ENCODE measurements around the gene VPS45.
"Not testable (repeated sequence)": the region's sequence is repeated elsewhere in the genome, so short reads cannot be mapped to it uniquely, and the experiment has no call there.

VPS45 gene

DNA sequence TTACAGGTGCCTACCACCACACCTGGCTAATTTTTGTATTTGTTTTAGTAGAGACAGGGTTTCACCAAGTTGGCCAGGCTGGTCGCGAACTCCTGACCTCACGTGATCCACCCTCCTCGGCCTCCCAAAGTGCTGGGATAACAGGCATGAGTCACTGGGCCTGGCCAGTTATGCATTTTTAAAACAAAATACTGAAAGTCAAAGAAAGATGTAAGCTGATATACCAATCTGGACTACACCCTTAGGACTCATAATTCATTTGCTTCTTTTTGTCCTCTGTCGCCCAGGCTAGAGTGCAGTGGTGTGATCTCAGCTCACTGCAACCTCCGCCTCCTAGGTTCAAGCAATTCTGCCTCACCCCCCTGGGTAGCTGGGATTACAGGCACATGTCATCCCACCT, 67.8 kb downstream of the VPS45 start:
- not testable (repeated sequence) for DNase-seq

DNA sequence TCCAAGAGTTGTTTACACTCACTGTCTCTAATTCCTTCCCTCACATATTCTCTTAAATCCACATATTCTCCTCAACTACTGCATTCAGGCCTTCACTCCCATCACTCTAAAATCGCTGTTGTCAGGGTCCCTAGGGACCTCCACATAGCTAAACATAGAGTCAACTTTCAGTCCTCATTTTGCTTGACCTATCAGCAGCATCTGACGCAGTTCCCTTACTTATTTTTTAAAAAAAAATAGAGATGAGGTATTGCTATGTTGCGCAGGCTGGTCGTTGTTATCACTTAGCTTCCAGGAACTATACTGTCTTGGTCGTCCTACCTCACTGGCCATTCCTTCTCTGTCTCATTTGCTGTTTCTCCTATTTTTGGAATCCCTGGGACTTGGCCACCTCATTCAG, 70.5 kb downstream of the VPS45 start:
- no peak for DNase-seq

DNA sequence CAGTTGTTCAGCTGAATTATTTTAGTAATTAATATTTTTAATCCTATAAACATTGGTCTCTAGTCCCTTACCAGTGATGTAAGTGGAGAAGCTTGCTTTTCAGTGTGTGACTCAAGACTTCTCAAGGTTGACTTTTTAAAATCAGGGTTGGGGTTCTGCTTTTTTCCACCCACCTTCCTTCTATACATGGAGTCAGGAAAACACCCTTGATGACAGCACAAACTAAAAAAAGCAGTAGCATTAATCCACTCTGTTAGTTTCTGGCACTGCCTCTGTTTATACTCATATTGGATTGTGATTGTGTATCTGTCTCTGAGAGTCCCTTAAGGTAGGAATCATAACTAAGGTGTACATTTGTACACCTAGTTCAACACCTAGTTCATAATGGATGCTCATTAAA, 73.9 kb downstream of the VPS45 start:
- DNase-seq, result no peak

DNA sequence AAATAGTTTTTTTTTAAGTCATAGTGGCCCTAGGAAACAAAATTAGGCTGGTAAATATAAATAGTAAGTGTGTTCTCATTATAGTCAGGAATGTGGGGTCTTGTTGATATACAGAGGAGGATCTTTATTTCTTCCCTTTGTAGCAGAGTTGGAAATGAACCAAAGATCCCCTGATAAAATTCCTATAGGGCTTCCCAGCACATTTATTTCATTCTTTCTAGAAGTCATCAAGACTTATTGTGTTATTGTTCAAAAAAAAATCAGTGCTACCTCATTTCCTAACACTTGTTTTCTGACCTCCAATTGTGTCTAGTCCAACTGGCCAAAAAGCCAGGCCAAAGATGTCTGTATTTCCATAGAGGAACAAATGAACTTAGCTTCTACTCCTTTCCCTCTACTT, 74.5 kb downstream of the VPS45 start:
- no peak for DNase-seq

DNA sequence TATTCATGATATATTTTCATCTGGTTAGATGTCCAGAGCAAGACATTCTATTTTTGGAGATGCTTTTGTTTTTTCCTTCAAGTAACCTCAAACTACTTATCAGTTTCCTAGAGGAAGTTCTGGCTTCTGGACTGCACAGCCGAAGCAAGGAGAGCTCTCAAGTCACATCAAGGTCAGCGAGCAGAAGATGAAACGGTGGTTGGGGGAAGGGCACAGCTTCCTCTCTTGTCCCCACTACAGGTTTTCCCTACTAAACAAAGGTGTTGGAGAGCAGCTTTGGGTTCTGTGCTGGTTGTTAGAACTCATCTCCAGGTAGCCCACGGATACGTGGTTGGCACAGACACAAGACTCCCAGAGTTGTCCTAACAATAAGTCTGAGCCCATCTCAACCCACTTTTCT, 77.0 kb downstream of the VPS45 start:
- DNase-seq, result no peak

DNA sequence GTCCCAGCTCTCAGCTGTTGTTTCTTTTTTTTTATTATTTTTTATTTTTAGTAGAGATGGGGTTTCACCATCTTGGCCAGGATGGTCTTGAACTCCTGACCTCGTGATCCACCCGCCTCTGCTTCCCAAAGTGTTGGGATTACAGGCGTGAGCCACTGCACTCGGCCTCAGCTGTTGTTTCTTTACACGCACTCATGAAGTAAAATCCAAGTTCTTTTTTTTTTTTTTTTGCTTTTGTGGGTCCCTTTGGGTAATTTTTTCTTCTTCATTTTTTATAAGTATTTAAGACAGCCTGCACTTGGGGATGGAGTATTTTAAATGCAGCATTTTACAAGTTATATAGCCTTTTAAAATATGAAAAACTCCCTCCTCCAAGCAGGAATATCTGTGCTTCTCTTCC, 78.4 kb downstream of the VPS45 start:
- not testable (repeated sequence) for DNase-seq

DNA sequence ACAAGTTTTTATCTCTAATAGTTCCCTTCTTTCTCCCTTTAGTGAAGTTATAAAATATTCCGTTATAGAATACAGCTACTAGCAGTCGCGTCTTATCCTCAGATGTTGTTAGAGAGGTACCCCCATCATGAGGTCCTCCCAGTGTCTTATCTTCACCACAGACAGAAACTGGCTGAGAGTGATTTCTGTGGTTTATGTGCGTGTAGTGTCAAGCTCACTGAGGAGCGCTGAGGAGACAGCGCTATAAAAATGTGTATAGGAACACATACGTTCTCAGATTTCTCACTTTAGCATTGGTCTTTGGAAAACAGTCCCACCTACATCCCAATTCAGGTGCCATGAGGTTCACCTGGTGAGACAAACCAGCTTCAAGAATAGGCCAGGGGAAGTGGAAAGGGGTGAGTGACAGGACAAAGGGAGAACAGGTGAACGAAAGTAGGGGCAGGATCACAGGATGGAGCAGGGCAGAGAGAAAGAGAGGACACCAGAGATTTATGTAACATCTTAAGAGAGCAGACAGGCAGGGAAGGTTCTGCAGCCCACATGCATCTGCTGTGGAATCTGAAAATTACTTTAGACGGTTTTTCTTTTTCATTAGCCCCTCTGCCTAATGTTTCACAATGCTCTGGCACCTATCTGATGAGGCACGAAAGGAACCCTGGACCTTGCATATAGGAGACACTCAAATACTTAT, 79.4 kb downstream of the VPS45 start:
- no peak for DNase-seq

DNA sequence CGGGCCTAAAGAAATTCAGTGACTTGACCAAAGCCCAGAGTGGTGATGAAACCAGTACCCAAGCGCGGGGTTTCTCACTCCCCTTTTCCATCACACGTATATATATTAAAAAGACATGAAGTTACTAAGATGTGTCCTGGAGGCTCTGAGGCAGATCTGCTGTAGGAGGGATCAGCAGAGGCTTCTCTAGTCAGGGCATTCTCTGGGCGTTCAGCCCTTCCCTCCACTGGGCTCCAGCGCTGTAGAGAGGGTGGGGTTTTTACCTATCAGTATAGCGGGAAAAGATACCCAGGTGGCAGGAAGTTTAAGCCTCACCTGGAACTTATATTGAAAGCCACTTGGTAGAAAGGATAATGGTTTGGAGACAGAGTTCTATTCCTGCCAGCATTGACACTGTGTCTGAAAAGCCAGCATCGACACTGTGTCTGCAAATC, 81.3 kb downstream of the VPS45 start:
- DNase-seq, result no peak

DNA sequence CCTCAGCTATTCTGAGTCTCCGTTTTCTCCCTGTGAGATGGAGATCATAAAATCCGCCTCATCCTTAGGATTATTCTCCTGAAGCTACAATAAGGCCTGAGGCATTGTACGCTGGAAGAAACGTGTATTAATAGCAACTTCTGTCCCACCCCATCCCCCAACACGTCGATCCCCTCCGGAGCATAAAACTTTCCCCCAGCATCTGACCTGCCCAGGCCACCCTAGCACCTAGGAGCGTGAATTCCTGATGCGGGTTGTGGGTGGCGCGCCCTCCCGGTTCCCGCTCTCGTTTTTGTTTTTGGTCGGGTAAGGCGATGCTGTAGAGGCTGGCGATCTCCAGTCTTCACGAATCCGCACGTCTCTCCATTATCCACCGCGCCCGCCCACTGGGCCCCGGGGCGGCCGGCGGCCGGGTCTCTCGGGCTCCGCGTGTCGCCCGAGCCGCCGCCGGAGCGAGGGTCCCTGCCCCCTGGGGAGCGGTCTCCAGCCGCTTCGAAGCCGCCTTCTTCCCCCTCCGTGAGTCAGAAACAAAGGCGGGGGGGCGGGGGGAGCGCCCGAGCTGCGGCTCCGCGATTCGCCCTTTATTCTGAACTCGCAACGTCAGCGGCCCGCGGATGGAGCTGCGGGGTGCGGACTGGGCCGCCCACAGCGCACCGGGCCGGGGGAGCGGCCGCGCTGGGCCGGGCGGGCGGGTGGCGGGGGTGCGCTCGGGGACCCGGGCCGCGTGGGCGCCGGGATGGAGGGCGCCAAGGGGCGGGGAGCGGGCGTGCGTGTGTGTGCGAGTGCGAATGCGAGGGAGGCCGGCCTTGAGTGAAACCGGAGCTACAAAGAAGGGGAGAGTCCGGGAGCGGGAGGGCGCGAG, 81.9 kb downstream of the VPS45 start, which contains the start of gene PLEKHO1:
PLEKHO1 (plus strand) TSS at position 646 of the 862 bp plus-strand sequence. CDS start 342 bp downstream, outside the sequence.
- DNase-seq, result no peak

DNA sequence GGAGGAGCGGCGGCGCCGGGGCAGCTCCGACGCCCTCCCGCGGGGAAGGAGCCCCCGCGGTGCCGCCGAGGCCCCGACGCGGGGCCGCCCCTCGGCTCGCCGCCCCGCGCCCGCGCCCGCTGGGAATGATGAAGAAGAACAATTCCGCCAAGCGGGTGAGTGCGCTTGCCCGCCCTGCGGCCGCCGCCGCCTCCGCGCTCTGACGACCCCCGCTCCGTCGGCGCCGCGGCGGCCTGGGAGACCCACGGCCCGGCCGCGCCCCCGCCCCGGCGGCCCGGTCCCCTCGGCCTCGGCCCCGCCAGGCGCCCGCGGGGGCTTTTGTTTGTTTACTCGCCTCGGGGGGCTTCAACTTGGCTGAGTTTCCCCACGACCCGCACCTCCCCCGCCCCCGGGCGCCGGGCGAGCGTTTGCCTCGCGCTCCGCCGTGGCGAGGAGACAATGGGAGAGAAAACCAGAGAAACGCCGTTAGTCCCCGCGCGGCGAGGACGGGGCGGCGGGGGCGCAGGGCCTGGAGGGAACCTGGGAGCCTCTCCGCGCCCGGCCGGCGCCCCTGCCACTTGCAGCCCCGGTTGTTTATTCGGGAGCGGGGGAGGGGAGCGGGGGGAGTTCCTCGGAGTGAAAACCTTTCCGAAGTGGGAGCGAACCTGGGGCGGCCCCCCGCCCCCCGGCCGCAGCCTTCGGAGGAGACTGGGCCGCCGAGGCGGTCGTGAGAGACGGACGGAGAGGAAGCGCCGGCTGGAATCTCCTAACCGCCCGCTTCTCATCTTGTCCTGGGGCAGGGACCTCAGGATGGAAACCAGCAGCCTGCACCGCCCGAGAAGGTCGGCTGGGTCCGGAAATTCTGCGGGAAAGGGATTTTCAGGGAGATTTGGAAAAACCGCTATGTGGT, 82.8 kb downstream of the VPS45 start:
- DNase-seq, result no peak

DNA sequence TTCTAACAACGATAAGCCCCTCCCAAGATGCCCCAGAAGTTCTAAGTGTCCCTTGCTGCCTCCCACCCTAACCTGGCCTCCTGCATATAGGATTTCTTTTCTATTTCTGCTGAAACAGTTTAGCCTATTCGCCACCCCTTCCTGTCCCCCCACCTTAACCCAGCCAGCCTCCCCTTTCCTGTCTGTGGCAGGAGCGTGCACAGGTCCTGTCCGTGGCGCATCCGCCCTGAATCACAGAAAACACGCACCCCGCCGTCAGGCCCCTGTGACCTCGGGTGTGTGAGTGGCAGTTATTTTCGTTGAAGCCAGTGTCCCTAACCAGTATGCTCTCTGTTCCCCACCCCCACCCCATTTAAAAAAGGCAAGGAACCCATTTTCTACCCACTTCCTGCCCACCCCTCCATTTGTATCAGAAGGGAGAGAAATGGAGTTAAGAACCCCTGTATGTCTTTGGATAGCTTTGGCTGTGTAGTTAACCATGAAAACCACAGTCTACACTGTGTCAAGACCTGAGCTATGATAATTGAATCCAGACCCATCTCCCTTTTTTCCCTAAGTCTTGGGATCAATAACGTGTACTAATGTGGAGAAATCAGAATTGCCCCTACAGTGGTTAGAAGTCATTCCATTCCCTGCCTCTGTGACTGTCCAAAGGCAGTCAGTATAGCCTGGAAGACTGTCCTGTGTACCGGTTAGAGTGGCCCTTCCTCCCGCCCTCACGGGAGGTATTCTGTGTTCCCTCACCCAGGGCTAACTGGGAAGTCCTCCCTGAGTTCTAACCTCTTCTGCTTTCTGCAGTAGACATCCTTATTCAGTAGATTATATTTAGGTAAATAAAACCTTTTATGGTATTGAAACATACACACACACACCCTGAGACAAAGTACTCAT, 84.0 kb downstream of the VPS45 start:
- DNase-seq, result no peak

DNA sequence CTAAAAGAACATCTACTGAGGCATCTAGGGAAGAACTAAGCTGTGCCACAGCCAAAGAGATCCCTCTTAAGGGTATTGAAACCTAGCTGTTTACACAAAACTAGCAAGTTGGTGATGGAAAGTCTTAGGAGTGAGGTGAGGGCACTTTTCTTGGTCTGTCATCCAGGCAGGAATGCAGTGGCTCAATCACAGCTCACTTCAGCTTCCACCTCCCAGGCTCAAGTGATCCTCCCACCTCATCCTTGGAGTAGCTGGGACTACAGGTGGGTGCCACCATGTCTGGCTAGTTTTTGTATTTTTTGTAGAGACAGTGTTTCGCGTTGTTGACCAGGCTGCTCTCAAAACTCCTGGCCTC, 84.6 kb downstream of the VPS45 start:
- DNase-seq, result no peak

DNA sequence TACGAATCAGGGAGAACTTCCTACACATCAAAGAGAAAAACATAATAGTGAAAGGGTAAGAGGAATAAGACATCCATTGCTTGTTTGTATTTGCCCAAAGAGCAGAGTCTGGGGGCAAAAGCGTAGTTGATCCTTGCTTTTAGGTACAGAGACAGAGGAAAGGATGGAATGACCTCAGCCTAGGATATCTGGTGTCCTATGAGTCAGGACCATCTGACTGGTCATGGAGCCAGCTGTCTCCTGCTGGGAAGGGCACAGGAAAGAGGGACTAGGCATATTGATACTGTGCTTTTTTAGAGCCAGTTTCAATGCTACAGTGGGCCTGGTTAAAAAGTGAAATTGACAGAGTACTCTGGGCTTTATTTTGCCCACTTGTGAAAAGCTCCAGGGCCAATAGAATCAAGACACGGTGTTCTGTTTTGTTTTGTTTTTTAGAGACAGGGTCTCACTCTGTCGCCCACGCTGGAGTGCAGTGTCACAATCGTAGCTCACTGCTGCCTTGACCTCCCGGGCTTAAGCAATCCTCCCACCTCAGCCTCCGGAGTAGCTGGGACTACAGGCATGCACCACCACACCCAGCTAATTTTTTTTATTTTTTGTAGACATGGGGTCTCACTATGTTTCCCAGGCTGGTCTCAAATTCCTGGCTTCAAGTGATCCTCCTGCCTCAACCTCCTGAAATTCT, 85.3 kb downstream of the VPS45 start:
- DNase-seq, result no peak

DNA sequence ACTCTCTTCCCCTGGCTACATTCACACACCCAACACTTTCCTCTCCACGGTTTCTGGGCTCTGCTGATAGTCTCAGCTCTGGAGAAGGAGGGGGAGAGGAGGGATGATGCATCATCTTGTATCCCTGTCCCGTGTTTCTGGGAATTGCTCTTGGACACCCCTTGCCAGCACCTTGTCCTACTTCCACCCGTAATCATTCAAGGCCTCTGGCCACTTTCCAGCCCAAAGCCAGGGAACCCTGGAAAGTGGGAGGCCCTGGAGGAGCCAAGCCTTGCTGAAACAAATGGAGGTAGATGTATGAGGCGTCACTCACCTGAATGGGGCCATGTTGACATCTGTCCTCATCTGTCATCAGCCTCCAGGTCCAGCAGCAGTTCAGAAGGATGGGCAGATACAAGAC, 86.6 kb downstream of the VPS45 start:
- no peak for DNase-seq

DNA sequence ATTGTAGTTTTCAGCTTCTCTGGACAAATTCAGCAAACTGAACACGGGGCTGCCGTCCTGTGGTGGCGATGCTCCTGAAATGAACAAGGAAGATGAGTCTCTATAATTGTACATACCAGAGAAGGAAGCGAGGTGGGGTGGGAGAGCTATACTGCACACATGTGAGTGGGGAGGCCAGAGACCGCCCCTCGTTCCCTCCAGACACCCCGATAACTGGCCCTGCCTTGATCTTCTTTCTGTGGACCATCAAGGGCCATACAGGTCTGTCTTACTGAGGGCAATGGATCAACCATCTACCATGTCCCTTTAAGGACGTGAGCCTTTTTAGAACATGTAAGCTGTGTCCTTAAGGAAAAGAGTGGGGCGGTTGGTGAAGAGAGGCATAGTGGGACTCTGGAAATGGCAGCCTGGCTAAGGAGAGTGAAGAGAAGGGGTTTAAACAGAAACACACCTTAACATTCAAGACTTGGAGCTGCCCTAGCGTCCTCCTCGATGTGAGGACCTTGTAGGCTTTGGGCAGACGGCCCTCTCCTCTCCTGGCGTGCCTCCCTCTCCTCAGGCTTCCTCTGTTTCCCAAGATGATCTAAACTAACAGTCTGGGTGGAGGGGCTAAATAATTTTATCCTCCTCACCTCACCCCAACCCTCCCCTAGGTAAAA, 88.0 kb downstream of the VPS45 start:
- DNase-seq, result no peak

DNA sequence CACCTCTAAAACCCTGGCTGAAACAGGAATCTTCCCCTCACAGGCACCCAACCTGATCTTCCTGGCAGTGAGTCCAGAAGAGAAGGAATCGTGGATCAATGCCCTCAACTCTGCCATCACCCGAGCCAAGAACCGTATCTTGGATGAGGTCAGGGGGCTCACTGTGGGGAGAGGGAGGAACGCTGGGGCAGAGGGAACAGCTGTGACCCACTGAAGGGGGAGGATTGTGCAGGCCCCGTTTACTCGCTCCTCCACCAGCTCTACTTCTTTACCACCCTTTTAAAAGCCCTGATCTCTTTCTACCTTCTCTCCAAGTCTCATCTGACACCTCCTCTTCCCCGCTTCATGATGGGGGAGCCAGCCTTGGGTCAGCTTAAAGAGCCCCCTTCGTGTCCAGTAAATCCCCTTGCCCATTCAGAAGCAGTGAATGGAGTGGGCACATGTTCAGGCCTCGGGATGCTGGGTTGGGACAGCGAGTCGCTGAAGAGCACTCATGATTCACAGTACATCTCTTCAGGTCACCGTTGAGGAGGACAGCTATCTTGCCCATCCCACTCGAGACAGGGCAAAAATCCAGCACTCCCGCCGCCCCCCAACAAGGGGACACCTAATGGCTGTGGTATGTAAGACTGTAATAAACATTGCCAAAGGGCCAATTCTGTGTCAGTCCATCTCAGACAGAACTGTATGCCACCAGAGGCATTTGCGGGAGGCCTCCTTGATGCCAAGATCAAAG, 89.5 kb downstream of the VPS45 start:
- no peak for DNase-seq

DNA sequence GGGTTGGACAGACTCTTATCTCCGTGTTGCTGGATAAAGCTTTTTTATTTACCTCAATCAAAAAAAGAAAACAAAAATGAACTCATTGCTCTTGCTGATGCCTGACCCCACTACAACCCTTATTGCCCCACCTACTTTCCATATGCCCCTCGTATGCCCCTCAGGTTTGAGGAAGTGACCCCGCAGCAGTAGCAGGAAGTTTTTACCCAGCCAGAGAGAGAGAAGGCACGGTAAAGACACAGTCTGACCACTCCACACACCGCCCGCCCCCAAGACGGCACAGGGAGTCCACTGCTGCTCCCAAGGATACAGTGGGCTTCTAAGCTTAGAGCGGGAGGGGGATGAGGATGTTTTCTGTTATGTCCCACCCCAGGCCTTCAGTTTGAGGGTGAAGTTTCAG, 92.0 kb downstream of the VPS45 start:
- no peak for DNase-seq

DNA sequence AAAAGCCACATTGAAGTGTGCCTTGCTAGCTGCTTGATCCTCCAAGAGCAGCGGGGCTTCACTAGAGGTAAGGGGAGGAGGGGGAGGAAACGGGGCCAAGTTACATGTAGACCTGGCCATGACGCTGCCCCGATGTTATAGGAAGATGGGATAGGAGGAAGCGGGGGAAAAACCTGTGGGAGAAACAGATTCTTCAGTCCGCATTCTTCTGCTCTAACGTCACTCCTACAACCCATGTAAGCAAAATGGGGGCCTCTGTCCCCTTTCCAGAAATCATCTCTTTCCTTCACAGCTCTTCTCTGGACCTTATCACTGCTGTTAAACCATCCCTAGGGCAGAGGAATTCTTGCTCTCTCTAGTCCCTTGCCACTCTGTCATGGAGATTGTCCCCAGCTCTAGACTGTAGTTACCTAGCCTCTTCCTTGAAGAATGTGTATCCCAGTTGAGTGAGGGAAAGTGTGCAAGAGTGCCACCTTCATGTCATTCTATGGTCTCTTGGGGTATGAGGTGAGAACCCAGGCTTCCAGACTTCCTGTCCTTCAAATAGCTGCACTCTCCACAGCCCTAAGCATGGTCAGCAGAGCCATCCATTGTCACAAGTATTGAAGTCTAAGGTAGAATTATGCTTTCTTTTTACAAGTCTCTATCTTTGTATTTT, 93.5 kb downstream of the VPS45 start:
- no peak for DNase-seq

DNA sequence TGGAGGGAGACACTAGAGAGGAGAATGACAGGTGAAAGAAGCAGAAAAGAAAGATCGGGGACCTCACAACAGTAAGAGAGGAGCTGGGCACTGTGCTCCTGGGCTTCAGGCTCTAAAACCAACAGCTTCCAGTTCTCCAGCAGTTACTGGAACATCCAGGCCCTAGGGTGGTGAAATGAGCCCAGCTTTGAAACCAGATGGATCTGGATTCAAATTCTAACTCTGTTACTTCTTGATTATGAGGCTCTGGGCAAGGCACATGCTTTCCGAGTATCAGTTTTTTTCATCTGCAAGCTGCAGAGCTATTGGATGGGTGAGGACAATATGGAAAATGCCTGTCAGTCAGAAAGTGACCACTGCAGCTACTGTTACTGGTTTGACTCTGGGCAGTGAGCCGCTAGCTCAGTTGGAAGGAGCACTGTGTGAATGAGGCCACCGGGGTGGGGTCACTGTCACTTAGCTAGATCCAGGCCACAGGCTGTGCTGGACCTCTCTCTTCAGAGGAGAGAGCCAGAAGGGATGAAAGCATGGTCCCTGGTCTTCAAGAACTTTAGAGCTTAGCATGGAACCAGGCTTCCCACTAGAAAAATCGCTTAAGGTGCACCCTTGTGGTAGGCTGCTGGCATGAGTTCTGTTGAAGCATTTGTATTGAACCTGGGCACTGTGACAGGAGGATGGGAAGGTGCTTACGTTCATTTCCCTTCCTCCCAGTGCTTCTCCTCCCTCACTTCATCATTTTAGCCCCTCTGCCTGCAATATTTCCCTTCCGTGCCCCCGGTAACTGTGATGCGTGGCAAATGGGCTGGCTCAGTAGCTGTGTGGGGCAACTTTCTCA, 94.4 kb downstream of the VPS45 start:
- no peak for DNase-seq
